NCI-H748 (cell line): ENCODE measurements around the gene DDOST.
"Not testable (repeated sequence)": the region's sequence is repeated elsewhere in the genome, so short reads cannot be mapped to it uniquely, and the experiment has no call there.

Experiments used
- DNase-seq: peaks from one replicate; lab custom pipeline; 2025; ENCODE audit not compliant: unreplicated experiment; lab: John Stamatoyannopoulos, UW

The DDOST gene

GRCh38 chr1:20625176-20626097 is 35.7 kb downstream of the DDOST start:
- DNase-seq, result no peak

- DNase-seq, result no peak
Measured at GRCh38 chr1:20624709-20625108, 36.5 kb downstream of the DDOST start.

- no peak for DNase-seq
Measured at GRCh38 chr1:20621012-20621411, 40.2 kb downstream of the DDOST start.

- DNase-seq, result no peak
Measured at GRCh38 chr1:20619999-20620398, 41.2 kb downstream of the DDOST start.

- DNase-seq, result no peak
Measured at GRCh38 chr1:20618550-20618949, 42.6 kb downstream of the DDOST start.

GRCh38 chr1:20616847-20617487 is 44.2 kb downstream of the DDOST start:
- DNase-seq, result no peak

GRCh38 chr1:20615946-20616846 is 45.0 kb downstream of the DDOST start:
- no peak for DNase-seq

GRCh38 chr1:20614131-20614579 is 47.0 kb downstream of the DDOST start:
- no peak for DNase-seq

GRCh38 chr1:20612221-20612746 is 48.9 kb downstream of the DDOST start:
- DNase-seq, result no peak

- no peak for DNase-seq
Measured at GRCh38 chr1:20611652-20612051, 49.5 kb downstream of the DDOST start.

GRCh38 chr1:20610970-20611369 is 50.2 kb downstream of the DDOST start:
- no peak for DNase-seq

- DNase-seq, result no peak
Measured at GRCh38 chr1:20609541-20609940, 51.6 kb downstream of the DDOST start.

GRCh38 chr1:20606801-20607570 is 54.2 kb downstream of the DDOST start:
- DNase-seq, result not testable (repeated sequence)

- no peak for DNase-seq
Measured at GRCh38 chr1:20604678-20605077, 56.5 kb downstream of the DDOST start.

GRCh38 chr1:20603504-20604464 is 57.4 kb downstream of the DDOST start:
- no peak for DNase-seq

GRCh38 chr1:20602851-20603450 is 58.2 kb downstream of the DDOST start:
- no peak for DNase-seq
